ENCODE data around the gene AMBP.
"Not testable (repeated sequence)": the region's sequence is repeated elsewhere in the genome, so short reads cannot be mapped to it uniquely, and the experiment has no call there.

The AMBP gene

DNA sequence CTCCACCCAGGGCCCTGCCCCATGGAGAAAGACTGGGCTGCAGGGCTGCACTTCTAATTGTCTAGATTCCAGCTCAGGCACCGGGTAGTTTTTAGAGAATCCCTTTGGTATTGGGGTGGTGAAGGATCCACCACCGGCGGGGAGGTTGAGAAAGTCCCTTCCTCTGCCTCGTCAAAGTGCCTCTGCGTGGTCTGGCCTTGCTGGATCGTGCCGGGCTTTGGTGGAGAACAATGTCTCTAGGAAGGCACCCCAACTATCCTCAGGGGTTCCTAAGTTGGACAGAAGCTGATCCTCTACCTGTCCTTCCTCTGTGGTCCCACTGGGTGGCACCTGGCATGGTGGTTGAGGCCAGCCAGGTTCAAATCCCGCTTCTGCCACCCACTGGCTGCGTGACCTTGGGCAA lies 7.3 kb upstream of the AMBP start:
- no peak for DNase-seq (ENCODE audit: low read depth)
- H3K4me3 ChIP-seq (ENCODE audit: low read depth, low read length): no peak overlapping the region
- no peak for TF ChIP-seq CTCF (IDR thresholded peaks at IDR 0.05; ENCODE audit: control insufficient read depth, extremely low read depth, insufficient read depth)

DNA sequence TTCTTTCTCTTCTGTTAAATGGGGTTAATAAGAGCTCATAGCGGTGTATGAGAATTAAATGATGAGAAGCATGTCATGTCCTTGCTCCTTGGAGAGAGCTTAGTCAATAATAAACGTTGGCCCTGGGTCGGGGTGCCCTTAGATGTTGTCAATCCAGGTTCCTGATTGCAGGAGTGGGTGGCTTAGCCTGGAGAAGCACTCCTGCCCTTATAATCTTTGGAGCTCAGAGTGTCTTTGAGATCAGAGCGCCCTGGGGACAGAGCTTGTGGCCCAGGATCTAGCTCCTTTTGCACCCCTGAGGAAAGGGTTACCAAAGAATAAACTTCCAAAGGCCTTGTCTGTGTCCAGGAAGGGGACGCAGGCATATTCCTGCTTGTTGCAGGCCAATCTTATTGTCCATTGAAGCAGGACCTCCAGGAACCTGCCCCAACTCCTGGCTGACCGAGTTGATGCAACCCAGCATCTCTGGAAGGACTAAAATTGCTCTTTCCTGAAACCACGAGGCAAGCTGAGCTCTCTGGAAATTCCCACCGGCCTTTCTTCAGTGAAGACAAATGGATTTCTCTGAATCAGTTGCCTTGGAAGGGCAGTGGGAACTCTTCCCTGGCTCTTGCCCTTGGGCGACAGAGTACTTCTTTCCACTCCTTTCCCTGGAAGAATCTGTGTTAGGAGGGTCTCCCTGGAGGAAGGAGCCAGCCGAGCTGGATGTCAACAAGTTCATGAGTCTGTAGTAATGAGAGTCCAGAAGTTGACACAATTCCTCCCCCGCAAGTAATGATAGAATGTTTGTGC lies 6.4 kb upstream of the AMBP start:
- H3K4me3 ChIP-seq (ENCODE audit: low read depth, low read length): no peak overlapping the region
- DNase-seq (ENCODE audit: low read depth): no peak
- TF ChIP-seq CTCF (IDR thresholded peaks at IDR 0.05; ENCODE audit: control insufficient read depth, extremely low read depth, insufficient read depth): no peak

DNA sequence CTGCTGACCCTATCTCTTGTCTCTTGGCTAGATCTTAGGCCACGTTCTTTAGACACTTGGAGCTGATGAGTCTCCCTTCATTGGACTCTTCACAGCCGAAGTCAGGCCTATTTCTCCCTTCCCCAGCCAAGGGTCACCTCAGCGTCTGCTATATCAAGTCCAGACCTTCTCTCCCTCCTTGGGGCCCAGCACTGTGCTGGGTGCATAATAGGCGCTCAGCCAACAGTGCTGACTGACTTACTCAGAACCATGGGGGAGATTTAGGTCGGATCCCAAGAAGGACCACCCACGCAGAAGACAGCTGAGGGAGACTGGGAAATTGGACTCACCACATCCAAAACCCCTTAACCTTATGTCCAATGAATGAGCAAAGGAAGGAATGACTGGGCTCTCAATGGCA lies 5.6 kb upstream of the AMBP start:
- TF ChIP-seq CTCF (IDR thresholded peaks at IDR 0.05; ENCODE audit: control insufficient read depth, extremely low read depth, insufficient read depth): no peak
- H3K4me3 ChIP-seq (ENCODE audit: low read depth, low read length): no peak overlapping the region
- DNase-seq (ENCODE audit: low read depth): no peak

GRCh38 chr9:114082763-114083412 lies 4.8 kb upstream of the AMBP start:
- not testable (repeated sequence) for DNase-seq (ENCODE audit: low read depth)

GRCh38 chr9:114082017-114082762 lies 4.1 kb upstream of the AMBP start:
- peak; percentile 74 for DNase-seq (ENCODE audit: low read depth)
- no peak overlapping the region for H3K4me3 ChIP-seq (ENCODE audit: low read depth, low read length)
- TF ChIP-seq CTCF (IDR thresholded peaks at IDR 0.05; ENCODE audit: control insufficient read depth, extremely low read depth, insufficient read depth): peak; percentile 85

More at GRCh38 chr9:114082763-114083412, 4.8 kb upstream of the AMBP start:
- not testable (repeated sequence) for H3K4me3 ChIP-seq (ENCODE audit: low read depth, low read length)

GRCh38 chr9:114081441-114082016 lies 3.4 kb upstream of the AMBP start:
- TF ChIP-seq CTCF (IDR thresholded peaks at IDR 0.05; ENCODE audit: control insufficient read depth, extremely low read depth, insufficient read depth): no peak
- DNase-seq (ENCODE audit: low read depth): no peak
- no peak overlapping the region for H3K4me3 ChIP-seq (ENCODE audit: low read depth, low read length)
